RWPE1 (cell line): ENCODE results near the gene PIGM.

Experiments used
- CTCF ChIA-PET: fragments of 350-600 bp; sonication (Branson Sonifier 250); formaldehyde crosslinking; extraction: SDS; loops from one replicate; lab custom pipeline; 2021; lab: Yijun Ruan, JAX
- POLR2A ChIA-PET: fragments of 400-600 bp; formaldehyde crosslinking; extraction: SDS; loops from one replicate; lab custom pipeline; 2020; ENCODE audit warnings: antibody characterized with exemption; ENCODE audit not compliant: low non-redundant PET; lab: Yijun Ruan, JAX
- DNase-seq: peaks from one replicate; pipeline ENCODE4 v3.0.0; 2012; ENCODE audit warnings: low spot score
- H3K27ac ChIP-seq: fragments of 450-650 bp; 2 replicates; pipeline ENCODE4 v1.5.1; 2017
- CTCF ChIP-seq: fragments of 450-650 bp; conservative IDR thresholded peaks from 2 replicates; pipeline ENCODE4 v1.5.1; 2017; ENCODE audit warnings: low read depth, mild to moderate bottlenecking

Gene PIGM

GRCh38 chr1:160062230-160062532 is 30.4 kb upstream of the PIGM start:
- CTCF ChIA-PET, result interaction anchor here (0.6 kb wide), 1 partner anchor 130 kb away, joined by 4 read pairs; no protein-coding TSS in a partner anchor
- DNase-seq, result no peak
- TF ChIP-seq CTCF, result no peak
- H3K27ac ChIP-seq, result no peak overlapping the region
- POLR2A ChIA-PET, result no interaction called here

- TF ChIP-seq CTCF, result no peak
- H3K27ac ChIP-seq, result no peak overlapping the region
- DNase-seq, result peak; percentile 79
- CTCF ChIA-PET, result interaction anchor here (0.9 kb wide), 1 partner anchor 15 kb away, joined by 5 read pairs; no protein-coding TSS in a partner anchor
- POLR2A ChIA-PET, result no interaction called here
Observed at GRCh38 chr1:160061369-160062229, 29.8 kb upstream of the PIGM start.

GRCh38 chr1:160058087-160058486 is 26.3 kb upstream of the PIGM start:
- POLR2A ChIA-PET, result no interaction called here
- TF ChIP-seq CTCF, result no peak
- DNase-seq, result no peak

GRCh38 chr1:160056648-160057169 is 24.9 kb upstream of the PIGM start:
- no peak for DNase-seq
- no peak for TF ChIP-seq CTCF
- CTCF ChIA-PET, result interaction anchor here (0.7 kb wide), 2 partner anchors 11 to 15 kb away, joined by 3 to 4 read pairs; no protein-coding TSS in a partner anchor
- H3K27ac ChIP-seq, result no peak overlapping the region
- POLR2A ChIA-PET, result no interaction called here

More at GRCh38 chr1:160058087-160058486, 26.3 kb upstream of the PIGM start:
- CTCF ChIA-PET, result interaction anchor here (0.6 to 2.8 kb wide), 5 partner anchors 9 to 140 kb away, joined by 3 to 10 read pairs (median 3); no protein-coding TSS in a partner anchor
- no peak overlapping the region for H3K27ac ChIP-seq

- TF ChIP-seq CTCF, result no peak
- no peak overlapping the region for H3K27ac ChIP-seq
- ChIA-PET CTCF (interaction anchor here (0.5 kb wide), 1 partner anchor 165 kb away, joined by 4 read pairs; no protein-coding TSS in a partner anchor), POLR2A (no interaction called here)
- DNase-seq, result no peak
Observed at GRCh38 chr1:160053548-160054365, 22.0 kb upstream of the PIGM start.

- no peak for DNase-seq
- TF ChIP-seq CTCF, result no peak
- ChIA-PET POLR2A (no interaction called here), CTCF (no interaction called here)
- no peak overlapping the region for H3K27ac ChIP-seq
Observed at GRCh38 chr1:160052936-160053335, 21.1 kb upstream of the PIGM start.
